GM12801 (cell line): Measurements from ENCODE around the gene IQGAP1.

ENCODE experiments used
- TF ChIP-seq, protein P1 (sequence below): IDR thresholded peaks from one replicate; pipeline ENCODE4 v1.5.1; 2011; ENCODE audit warnings: control low read depth; ENCODE audit not compliant: insufficient read length; ENCODE audit errors: extremely low read depth

Gene IQGAP1

DNA sequence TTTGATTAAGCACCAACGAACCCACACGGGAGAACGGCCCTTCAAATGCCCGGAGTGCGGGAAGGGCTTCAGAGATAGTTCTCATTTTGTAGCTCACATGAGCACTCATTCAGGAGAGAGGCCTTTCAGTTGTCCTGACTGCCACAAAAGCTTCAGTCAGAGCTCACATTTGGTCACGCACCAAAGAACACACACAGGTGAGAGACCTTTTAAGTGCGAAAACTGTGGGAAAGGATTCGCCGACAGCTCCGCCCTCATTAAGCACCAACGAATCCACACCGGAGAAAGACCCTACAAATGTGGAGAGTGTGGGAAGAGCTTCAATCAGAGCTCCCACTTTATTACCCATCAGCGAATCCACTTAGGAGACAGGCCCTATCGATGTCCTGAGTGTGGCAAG, 27.3 kb upstream of the IQGAP1 start:
- TF ChIP-seq, protein P1, sequence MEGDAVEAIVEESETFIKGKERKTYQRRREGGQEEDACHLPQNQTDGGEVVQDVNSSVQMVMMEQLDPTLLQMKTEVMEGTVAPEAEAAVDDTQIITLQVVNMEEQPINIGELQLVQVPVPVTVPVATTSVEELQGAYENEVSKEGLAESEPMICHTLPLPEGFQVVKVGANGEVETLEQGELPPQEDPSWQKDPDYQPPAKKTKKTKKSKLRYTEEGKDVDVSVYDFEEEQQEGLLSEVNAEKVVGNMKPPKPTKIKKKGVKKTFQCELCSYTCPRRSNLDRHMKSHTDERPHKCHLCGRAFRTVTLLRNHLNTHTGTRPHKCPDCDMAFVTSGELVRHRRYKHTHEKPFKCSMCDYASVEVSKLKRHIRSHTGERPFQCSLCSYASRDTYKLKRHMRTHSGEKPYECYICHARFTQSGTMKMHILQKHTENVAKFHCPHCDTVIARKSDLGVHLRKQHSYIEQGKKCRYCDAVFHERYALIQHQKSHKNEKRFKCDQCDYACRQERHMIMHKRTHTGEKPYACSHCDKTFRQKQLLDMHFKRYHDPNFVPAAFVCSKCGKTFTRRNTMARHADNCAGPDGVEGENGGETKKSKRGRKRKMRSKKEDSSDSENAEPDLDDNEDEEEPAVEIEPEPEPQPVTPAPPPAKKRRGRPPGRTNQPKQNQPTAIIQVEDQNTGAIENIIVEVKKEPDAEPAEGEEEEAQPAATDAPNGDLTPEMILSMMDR, result no peak

DNA sequence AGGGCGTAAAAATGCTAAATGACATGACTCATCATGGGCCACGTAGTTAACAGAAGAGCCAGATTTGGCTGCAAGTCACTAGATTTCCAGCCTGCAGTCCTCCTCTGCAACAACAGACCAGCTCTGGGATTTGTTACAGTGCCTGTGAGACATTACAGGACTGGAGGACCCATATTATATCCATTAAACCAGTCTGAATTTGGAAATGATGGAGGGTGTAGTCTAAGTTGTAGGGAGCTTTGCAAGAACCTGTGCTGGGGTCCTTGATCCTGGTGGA, 25.2 kb upstream of the IQGAP1 start:
- TF ChIP-seq, protein P1, result no peak

DNA sequence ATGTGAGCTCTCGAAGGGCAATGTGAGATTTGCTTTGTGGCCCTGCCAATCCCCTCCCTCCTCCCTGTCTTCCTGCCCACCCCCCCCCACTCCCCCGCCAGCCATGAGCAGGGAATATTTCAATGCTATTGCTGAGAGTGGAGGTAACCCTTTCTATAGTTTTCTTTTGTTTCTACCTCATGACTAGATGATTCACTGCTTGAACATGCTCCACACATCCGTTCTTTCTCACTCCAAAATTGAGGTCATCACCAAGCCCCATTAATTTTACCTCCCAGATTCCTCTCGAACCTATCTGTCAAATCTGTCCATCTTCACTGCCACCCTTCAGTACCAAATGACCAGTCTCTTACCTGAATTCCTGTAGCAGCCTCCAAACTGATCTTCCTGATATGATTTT, 23.8 kb upstream of the IQGAP1 start:
- TF ChIP-seq, protein P1, result no peak

DNA sequence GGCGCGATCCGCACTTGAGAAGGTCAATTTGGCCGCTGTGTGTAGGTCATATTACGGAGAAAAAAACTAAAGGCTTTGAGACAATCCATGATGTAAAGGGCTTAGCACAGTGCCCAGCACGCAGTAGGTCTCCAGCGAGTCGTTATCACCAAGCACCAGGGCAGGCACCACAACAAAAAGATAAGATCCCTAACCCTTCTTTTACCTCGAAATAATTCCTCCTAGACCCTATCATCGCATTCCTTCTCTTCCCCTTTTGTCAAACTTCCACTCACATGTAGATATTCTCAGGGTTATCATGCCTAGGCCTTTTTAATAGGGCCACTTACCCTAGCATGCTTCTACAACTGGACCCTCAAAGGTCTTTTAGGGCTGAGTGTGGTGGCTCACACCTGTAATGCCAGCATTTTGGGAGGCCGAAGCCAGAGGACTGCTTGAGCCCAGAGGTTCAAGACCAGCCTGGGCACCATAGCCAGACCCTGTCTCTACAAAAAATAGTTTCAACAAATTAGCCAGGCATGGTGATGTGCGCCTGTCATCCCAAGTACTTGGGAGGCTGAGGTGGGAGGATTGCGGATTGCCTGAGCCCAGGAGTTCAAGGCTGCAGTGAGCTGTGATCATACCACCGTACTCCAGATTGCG, 22.5 kb upstream of the IQGAP1 start:
- TF ChIP-seq, protein P1, result no peak

DNA sequence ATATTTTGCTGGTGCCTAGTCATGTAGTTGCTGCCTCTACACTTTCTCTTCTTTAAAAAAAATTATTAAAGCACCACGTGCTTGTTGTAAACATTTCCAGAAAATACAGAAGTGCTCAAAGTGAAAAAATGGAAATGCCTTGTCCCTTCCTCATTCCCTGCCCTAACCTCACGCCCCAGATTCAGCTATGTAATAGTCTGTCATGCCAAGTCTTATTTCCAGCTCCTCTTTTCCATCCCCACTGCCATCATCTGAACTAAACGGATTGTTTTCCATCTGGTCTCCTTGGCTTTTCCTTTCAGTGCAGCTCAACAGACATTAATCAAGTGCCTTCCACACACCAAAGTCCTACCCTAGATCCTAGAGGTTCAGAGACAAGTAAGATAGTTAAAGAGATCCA, 20.5 kb upstream of the IQGAP1 start:
- TF ChIP-seq, protein P1, result no peak

DNA sequence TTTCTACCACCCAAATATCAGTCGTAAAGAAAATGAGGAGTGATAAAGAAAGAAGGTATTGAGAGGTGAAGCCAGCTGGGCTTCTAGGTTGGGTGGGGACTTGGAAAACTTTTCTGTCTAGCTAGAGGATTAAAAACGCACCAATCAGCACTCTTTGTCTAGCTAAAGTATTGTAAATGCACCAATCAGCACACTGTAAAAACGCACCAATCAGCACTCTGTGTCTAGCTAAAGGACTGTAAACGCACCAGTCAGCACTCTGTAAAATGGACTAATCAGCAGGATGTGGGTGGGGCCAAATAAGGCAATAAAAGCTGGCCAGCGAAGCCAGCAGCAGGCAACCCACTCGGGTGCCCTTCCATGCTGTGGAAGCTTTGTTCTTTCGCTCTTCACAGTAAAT, 13.0 kb upstream of the IQGAP1 start:
- TF ChIP-seq, protein P1, result no peak

DNA sequence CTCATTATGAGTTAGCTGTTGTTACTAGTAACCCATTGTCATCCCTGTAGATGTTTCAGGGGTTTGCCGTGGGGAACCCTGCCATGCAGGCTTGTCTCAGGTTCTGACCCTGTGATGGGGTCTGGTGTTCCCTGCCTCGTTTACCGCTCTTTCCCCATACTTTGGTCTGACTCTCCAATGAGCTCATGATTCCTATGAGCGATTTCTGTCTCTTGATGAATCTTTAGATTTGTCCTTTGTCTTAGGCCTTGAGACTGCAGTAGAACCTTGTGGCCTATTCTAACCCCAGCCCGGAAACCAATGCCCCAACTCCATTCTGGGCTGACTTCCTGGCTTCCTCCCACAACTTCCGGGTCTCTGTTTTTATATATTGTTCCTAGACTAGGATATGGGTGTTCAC, 11.3 kb upstream of the IQGAP1 start:
- TF ChIP-seq, protein P1, result no peak

DNA sequence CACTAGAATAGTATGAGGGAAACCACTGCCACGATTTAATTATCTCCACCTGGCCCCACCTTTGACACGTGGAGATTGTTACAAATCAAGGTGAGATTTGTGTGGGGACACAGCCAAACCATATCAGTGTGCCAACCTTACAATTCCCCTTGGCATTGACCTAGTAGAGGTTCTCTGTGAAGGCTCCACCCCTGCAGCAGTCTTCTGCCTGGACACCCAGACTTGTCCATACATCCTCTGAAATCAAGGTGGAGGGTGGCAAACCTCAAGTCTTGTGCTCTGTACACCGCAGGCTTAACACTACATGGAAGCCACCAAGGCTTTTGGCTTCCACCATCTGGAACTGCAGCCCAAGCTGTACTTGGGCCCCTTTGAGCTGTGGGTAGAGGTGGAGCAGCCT, 8.8 kb upstream of the IQGAP1 start:
- TF ChIP-seq, protein P1, result no peak
